Fibroblast of the aortic adventitia (primary cell): ENCODE measurements around the gene CD7. TPM values are rescaled to one million over a fixed set of nuclear protein-coding genes. Genes with fewer than 3 reads are reported as not detected.

ENCODE experiments used
- DNase-seq: peaks from one replicate; pipeline ENCODE4 v3.0.0-alpha.2; 2010; ENCODE audit warnings: low read depth
- H3K4me3 ChIP-seq: 2 replicates; pipeline ENCODE4 v1.5.1; 2011; ENCODE audit warnings: low read depth, mild to moderate bottlenecking, control low read depth, low read length, moderate library complexity
- total RNA-seq: library from RNA; depleted of rRNA; stranded (reverse); fragments of >200 nt; gene quantifications from 2 replicates; pipeline ENCODE4 v1.2.3, GENCODE V29; 2012; ENCODE audit warnings: low replicate concordance
- TF ChIP-seq, protein P1 (sequence below): IDR thresholded peaks from 2 replicates; pipeline ENCODE4 v1.5.1; 2011; ENCODE audit warnings: mild to moderate bottlenecking, low read length, control low read depth, inconsistent platforms; ENCODE audit not compliant: insufficient read depth

The CD7 gene
- total RNA-seq, 1 donor = not detected

DNA sequence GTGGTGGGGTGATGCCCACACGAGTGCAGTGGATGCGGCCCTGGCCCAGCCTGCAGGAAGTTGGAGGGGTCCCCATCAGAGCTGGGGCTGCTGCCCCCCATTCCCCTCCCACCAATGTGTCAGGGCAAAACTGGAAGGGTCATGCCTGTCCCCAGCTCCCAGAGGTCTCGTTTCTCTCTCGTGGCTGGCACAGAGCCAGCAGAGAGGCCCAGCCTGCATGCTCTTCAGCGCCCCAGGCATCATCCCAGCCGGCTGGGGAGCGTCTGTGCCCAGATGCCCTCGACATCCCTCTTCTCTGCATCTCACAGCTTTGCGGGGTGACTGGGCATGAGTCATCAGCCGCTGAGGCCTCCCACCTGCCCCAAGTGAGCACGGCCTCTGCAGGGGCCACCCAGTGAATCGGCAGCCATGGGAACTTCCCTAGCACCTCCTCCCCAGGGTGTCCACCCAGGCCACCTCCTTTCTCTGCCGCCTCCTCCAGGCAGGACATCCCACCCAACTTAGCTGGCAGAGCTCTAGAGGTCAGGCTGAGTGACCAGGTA, 34.1 kb downstream of the CD7 start:
- TF ChIP-seq, protein P1, sequence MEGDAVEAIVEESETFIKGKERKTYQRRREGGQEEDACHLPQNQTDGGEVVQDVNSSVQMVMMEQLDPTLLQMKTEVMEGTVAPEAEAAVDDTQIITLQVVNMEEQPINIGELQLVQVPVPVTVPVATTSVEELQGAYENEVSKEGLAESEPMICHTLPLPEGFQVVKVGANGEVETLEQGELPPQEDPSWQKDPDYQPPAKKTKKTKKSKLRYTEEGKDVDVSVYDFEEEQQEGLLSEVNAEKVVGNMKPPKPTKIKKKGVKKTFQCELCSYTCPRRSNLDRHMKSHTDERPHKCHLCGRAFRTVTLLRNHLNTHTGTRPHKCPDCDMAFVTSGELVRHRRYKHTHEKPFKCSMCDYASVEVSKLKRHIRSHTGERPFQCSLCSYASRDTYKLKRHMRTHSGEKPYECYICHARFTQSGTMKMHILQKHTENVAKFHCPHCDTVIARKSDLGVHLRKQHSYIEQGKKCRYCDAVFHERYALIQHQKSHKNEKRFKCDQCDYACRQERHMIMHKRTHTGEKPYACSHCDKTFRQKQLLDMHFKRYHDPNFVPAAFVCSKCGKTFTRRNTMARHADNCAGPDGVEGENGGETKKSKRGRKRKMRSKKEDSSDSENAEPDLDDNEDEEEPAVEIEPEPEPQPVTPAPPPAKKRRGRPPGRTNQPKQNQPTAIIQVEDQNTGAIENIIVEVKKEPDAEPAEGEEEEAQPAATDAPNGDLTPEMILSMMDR = no peak
- peak; percentile 49 for DNase-seq
- no peak overlapping the region for H3K4me3 ChIP-seq

DNA sequence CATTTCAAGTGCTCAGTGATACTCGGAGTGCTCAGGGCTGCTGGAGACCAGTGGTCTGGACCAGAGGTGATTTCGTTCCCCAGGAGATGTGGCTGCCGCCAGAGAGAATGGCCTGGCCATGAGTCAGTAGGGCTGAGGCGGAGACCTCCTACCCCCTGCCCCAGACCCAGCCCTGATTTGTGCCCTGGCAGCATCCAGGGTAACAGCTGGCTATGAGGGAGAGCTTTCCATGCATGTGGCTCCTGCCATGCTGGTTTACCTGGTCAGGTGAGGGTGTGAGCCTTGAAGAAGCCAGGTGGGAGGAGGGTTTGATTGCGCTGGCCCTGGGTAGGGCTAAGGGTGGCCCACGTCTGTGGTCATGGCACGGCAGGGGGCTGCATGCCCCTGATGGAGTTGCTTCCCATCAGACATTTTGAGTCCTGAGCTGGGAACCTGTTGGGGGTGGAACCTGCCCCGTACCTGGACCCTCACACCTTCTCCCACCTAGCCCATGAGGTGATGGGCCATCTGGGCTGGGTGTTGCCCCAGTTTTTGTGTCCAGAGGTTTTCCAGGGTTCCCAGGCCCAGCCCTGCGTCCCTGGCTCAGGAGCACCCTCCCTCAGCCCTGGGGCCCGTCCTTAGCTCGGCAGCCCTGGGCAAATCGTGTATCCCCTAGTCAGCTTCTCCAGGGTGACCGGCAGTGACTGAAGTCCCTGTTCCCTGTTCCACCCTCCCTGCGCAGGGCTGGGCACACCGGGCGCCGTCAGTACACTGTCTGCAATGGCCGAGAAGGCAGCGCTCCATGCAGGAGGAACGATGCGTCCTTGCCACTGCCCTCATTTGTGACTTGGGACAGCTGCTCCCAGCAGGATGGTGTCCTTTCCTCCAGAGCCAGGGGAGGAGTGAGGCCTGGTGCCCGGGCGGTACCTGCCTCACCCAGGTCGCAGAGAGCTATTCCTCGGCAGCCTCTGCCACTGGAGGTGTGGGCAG, 34.9 kb downstream of the CD7 start:
- DNase-seq = no peak
- TF ChIP-seq, protein P1 = no peak

DNA sequence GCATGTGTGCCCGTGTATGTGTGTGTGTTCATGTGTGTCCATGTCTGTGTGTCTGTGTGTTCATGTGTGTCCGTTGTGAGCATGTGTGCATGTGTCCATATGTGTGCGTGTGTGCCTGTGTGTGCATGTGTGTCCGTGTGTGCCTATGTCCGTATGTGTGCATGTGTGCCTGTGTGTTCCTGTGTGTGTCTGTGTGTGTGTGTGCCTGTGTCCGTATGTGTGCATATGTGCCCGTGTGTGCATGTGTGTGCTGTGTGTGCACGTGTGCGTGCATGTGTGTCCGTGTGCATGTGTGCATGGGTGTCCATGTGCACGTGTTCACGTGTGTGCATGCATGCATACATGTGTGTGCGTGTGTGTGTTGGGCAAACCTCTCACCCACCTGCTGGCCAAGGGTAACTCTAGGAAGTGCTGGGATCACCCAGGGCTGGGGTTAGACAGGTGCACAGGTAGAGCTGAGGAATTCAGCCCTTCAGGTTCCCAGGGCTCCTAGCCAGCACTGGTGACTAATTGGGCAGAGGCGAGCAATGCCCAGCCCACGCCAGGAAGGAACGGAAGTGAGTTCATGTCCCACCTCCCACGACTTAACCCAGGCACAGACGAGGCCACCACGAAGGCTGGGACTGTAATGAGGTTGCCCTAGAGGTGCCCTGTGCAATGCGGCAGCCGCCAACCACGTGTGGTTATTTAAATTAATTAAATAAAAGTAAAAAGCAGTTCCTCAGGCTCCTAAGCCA, 35.7 kb downstream of the CD7 start:
- TF ChIP-seq, protein P1 = no peak
- no peak overlapping the region for H3K4me3 ChIP-seq
- DNase-seq = no peak

More for the DNA sequence above, 34.9 kb downstream of the CD7 start:
- no peak overlapping the region for H3K4me3 ChIP-seq

DNA sequence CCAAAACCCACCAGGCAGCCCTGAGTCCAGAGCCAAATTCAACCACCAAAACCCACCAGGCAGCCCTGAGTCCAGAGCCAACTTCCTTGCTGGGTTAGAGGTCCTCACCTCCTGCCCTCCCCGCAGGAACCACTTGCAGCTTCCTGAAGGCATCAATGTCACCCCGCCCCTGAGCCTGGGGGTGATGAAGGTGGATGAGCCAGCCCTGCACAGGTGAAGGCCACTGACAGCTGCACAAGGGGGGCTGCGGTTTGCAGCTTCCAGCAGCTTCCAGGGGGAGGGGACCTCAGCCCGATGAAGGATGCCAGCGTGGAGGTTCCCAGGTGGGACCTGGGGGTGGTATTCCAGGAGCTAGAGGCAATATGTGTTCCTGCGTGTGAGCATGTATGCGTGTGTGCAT, 36.3 kb downstream of the CD7 start:
- TF ChIP-seq, protein P1 = no peak
- no peak for DNase-seq
- no peak overlapping the region for H3K4me3 ChIP-seq

DNA sequence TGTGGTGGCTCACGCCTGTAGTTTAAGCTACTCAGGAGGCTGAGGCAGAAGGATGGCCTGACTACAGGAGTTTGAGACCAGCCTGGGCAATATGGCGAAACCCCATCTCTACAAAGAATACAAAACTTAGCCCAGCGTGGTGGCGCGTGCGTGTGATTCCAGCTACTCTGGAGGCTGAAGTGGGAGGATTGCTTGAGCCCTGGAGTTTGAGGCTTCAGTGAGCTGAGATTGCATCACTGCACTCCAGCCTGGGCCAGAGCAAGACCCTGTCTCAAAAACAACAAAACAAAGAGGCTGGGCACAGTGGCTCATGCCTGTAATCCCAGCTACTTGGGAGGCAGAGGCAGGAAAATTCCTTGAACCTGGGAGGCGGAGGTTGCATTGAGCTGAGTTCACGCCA, 36.9 kb downstream of the CD7 start:
- H3K4me3 ChIP-seq = no peak overlapping the region

DNA sequence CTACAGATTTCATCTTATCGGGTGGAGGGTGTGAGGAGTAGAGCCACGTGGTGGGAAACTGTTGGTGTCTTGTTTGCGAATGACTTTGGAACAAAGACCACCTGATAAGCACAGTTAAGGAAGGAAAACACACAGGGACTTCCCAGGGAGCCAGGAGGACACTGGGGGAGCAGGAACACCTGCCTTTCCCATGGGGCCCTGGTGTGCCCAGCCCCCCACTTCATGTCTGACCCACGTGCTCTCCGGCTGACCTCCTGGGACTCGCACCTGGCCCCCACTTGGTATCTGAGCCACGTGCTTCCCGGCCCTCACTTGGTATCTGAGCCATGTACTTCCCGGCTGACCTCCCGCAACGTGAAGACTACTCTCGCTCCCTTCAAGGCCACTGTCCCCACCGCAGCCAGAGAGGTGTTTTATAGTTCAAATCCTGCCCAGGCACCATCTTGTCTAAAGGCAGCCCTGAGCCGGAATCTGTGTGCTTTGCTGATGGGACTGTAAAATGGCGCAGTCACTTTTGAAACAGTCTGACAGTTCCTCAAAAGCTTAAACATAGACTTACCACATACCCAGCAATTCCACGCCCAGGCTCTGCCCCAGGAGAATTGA, 38.5 kb downstream of the CD7 start:
- DNase-seq = no peak

More for the DNA sequence above, 36.9 kb downstream of the CD7 start:
- no peak for DNase-seq
- TF ChIP-seq, protein P1 = no peak

More for the DNA sequence above, 38.5 kb downstream of the CD7 start:
- TF ChIP-seq, protein P1 = no peak
- H3K4me3 ChIP-seq = no peak overlapping the region
